ENCODE measurements around the gene SYT14.
"Not testable (repeated sequence)": the region's sequence is repeated elsewhere in the genome, so short reads cannot be mapped to it uniquely, and the experiment has no call there.

SYT14 gene

GRCh38 chr1:209911746-209912145, 26.3 kb upstream of the SYT14 start:
- Histone ChIP-seq H3K4me3 (ENCODE audit: control insufficient read depth in 1 of 7, extremely low read depth in 1 of 7, insufficient read depth in 4 of 7, low read depth in 2 of 7, low read length in 6 of 7) (no peak overlapping the region), H3K27ac (ENCODE audit: insufficient read depth in 1 of 2, low read depth in 1 of 2, low read length in 2 of 2, poor library complexity in 1 of 2, severe bottlenecking in 2 of 2) (no peak overlapping the region), H3K36me3 (ENCODE audit: control insufficient read depth in 4 of 4, insufficient read depth in 4 of 4, low read length in 3 of 4) (no peaks in the 10 kb centered on the region), H3K27me3 (replicated peaks in 2 of 5; ENCODE audit: control insufficient read depth in 4 of 5, insufficient read depth in 5 of 5, low read length in 4 of 5) (peaks cover 0 to 3% (median 0%) of the 10 kb centered on the region in 5 experiments), H3K4me1 (ENCODE audit: control extremely low read depth in 1 of 4, control insufficient read depth in 4 of 4, insufficient read depth in 4 of 4, low read length in 3 of 4) (no peaks in the 10 kb centered on the region), H3K9me3 (ENCODE audit: control extremely low read depth in 1 of 5, control insufficient read depth in 4 of 5, insufficient read depth in 2 of 5, low read depth in 1 of 5, low read length in 4 of 5) (peaks cover 0 to 13% (median 2%) of the 10 kb centered on the region in 5 experiments)
- WGBS (ENCODE audit: insufficient coverage): no CpG with 5 or more reads among the region's 3 CpGs
- POLR2A ChIA-PET: no interaction called here
- no peak for DNase-seq
- CTCF ChIA-PET: interaction anchor here (1.7 kb wide), 1 partner anchor 14 kb away, joined by 5 read pairs; no protein-coding TSS in a partner anchor

GRCh38 chr1:209912306-209912705, 25.7 kb upstream of the SYT14 start:
- no peaks in the 10 kb centered on the region for H3K36me3 ChIP-seq (ENCODE audit: control insufficient read depth in 4 of 4, insufficient read depth in 4 of 4, low read length in 3 of 4)
- ChIA-PET POLR2A (no interaction called here), CTCF (interaction anchor here (1.3 to 1.7 kb wide), 2 partner anchors 12 to 14 kb away, joined by 3 to 5 read pairs; no protein-coding TSS in a partner anchor)
- peaks cover 0 to 11% (median 2%) of the 10 kb centered on the region in 5 experiments for H3K9me3 ChIP-seq (ENCODE audit: control extremely low read depth in 1 of 5, control insufficient read depth in 4 of 5, insufficient read depth in 2 of 5, low read depth in 1 of 5, low read length in 4 of 5)
- WGBS (ENCODE audit: insufficient coverage): 88% methylated on average over 2 of the region's 2 CpGs
- no peak for DNase-seq
- H3K4me3 ChIP-seq (ENCODE audit: control insufficient read depth in 1 of 7, extremely low read depth in 1 of 7, insufficient read depth in 4 of 7, low read depth in 2 of 7, low read length in 6 of 7): no peak overlapping the region
- H3K27ac ChIP-seq (ENCODE audit: insufficient read depth in 1 of 2, low read depth in 1 of 2, low read length in 2 of 2, poor library complexity in 1 of 2, severe bottlenecking in 2 of 2): no peak overlapping the region
- peaks cover 0 to 3% (median 0%) of the 10 kb centered on the region in 5 experiments for H3K27me3 ChIP-seq (replicated peaks in 2 of 5; ENCODE audit: control insufficient read depth in 4 of 5, insufficient read depth in 5 of 5, low read length in 4 of 5)
- no peaks in the 10 kb centered on the region for H3K4me1 ChIP-seq (ENCODE audit: control extremely low read depth in 1 of 4, control insufficient read depth in 4 of 4, insufficient read depth in 4 of 4, low read length in 3 of 4)

DNA sequence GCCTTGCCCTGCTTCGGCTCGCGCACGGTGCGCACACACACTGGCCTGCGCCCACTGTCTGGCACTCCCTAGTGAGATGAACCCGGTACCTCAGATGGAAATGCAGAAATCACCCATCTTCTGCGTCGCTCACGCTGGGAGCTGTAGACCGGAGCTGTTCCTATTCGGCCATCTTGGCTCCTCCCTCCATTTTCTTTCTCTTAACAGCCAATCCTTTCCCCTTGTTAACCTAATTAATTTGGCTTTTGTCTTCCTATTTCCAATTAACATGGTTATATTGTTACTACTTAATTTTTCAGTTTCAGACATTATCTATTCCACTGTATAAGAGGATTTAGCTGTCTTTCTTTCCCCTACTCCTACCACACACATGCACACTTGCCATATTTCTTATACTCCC, 18.4 kb upstream of the SYT14 start:
- DNase-seq; H3K36me3 ChIP-seq (ENCODE audit: control insufficient read depth in 4 of 4, insufficient read depth in 4 of 4, low read length in 3 of 4); H3K27ac ChIP-seq (ENCODE audit: insufficient read depth in 1 of 2, low read depth in 1 of 2, low read length in 2 of 2, poor library complexity in 1 of 2, severe bottlenecking in 2 of 2); H3K4me3 ChIP-seq (ENCODE audit: control insufficient read depth in 1 of 7, extremely low read depth in 1 of 7, insufficient read depth in 4 of 7, low read depth in 2 of 7, low read length in 6 of 7); H3K4me1 ChIP-seq (ENCODE audit: control extremely low read depth in 1 of 4, control insufficient read depth in 4 of 4, insufficient read depth in 4 of 4, low read length in 3 of 4); H3K9me3 ChIP-seq (ENCODE audit: control extremely low read depth in 1 of 5, control insufficient read depth in 4 of 5, insufficient read depth in 2 of 5, low read depth in 1 of 5, low read length in 4 of 5); H3K27me3 ChIP-seq (replicated peaks in 2 of 5; ENCODE audit: control insufficient read depth in 4 of 5, insufficient read depth in 5 of 5, low read length in 4 of 5); POLR2A ChIA-PET: not testable (repeated sequence)
- WGBS (ENCODE audit: insufficient coverage): 100% methylated on average over 1 of the region's 12 CpGs
- CTCF ChIA-PET: interaction anchor here (1.1 kb wide), 1 partner anchor 10 kb away, joined by 3 read pairs; no protein-coding TSS in a partner anchor

GRCh38 chr1:209920844-209921243, 17.2 kb upstream of the SYT14 start:
- no CpG with 5 or more reads among the region's 1 CpG for WGBS (ENCODE audit: insufficient coverage)
- no peaks in the 10 kb centered on the region for H3K36me3 ChIP-seq (ENCODE audit: control insufficient read depth in 4 of 4, insufficient read depth in 4 of 4, low read length in 3 of 4)
- H3K27me3 ChIP-seq (replicated peaks in 2 of 5; ENCODE audit: control insufficient read depth in 4 of 5, insufficient read depth in 5 of 5, low read length in 4 of 5): peaks cover 0 to 7% (median 3%) of the 10 kb centered on the region in 5 experiments
- H3K27ac ChIP-seq (ENCODE audit: insufficient read depth in 1 of 2, low read depth in 1 of 2, low read length in 2 of 2, poor library complexity in 1 of 2, severe bottlenecking in 2 of 2): no peak overlapping the region
- no peak for DNase-seq
- no peaks in the 10 kb centered on the region for H3K4me1 ChIP-seq (ENCODE audit: control extremely low read depth in 1 of 4, control insufficient read depth in 4 of 4, insufficient read depth in 4 of 4, low read length in 3 of 4)
- H3K4me3 ChIP-seq (ENCODE audit: control insufficient read depth in 1 of 7, extremely low read depth in 1 of 7, insufficient read depth in 4 of 7, low read depth in 2 of 7, low read length in 6 of 7): no peak overlapping the region
- H3K9me3 ChIP-seq (ENCODE audit: control extremely low read depth in 1 of 5, control insufficient read depth in 4 of 5, insufficient read depth in 2 of 5, low read depth in 1 of 5, low read length in 4 of 5): no peaks in the 10 kb centered on the region
- CTCF ChIA-PET: interaction anchor here (1.3 kb wide), 1 partner anchor 61 kb away, joined by 3 read pairs; no protein-coding TSS in a partner anchor
- POLR2A ChIA-PET: no interaction called here

GRCh38 chr1:209924390-209924789, 13.6 kb upstream of the SYT14 start:
- no peaks in the 10 kb centered on the region for H3K9me3 ChIP-seq (ENCODE audit: control extremely low read depth in 1 of 5, control insufficient read depth in 4 of 5, insufficient read depth in 2 of 5, low read depth in 1 of 5, low read length in 4 of 5)
- CTCF ChIA-PET: no interaction called here
- H3K36me3 ChIP-seq (ENCODE audit: control insufficient read depth in 4 of 4, insufficient read depth in 4 of 4, low read length in 3 of 4): no peaks in the 10 kb centered on the region
- no peak overlapping the region for H3K27ac ChIP-seq (ENCODE audit: insufficient read depth in 1 of 2, low read depth in 1 of 2, low read length in 2 of 2, poor library complexity in 1 of 2, severe bottlenecking in 2 of 2)
- DNase-seq: no peak
- no peak overlapping the region for H3K4me3 ChIP-seq (ENCODE audit: control insufficient read depth in 1 of 7, extremely low read depth in 1 of 7, insufficient read depth in 4 of 7, low read depth in 2 of 7, low read length in 6 of 7)
- no peaks in the 10 kb centered on the region for H3K4me1 ChIP-seq (ENCODE audit: control extremely low read depth in 1 of 4, control insufficient read depth in 4 of 4, insufficient read depth in 4 of 4, low read length in 3 of 4)
- H3K27me3 ChIP-seq (replicated peaks in 2 of 5; ENCODE audit: control insufficient read depth in 4 of 5, insufficient read depth in 5 of 5, low read length in 4 of 5): peaks cover 0 to 7% (median 3%) of the 10 kb centered on the region in 5 experiments
- POLR2A ChIA-PET: no interaction called here

GRCh38 chr1:209926045-209926444, 12.0 kb upstream of the SYT14 start:
- no peak overlapping the region for H3K4me3 ChIP-seq (ENCODE audit: control insufficient read depth in 1 of 7, extremely low read depth in 1 of 7, insufficient read depth in 4 of 7, low read depth in 2 of 7, low read length in 6 of 7)
- ChIA-PET POLR2A (interaction anchor here (0.6 kb wide), 1 partner anchor 18 kb away, joined by 3 read pairs; no protein-coding TSS in a partner anchor), CTCF (interaction anchor here (0.6 kb wide), 2 partner anchors 43 to 730 kb away, joined by 3 read pairs; no protein-coding TSS in a partner anchor)
- peaks cover 0 to 7% (median 3%) of the 10 kb centered on the region in 5 experiments for H3K27me3 ChIP-seq (replicated peaks in 2 of 5; ENCODE audit: control insufficient read depth in 4 of 5, insufficient read depth in 5 of 5, low read length in 4 of 5)
- H3K36me3 ChIP-seq (ENCODE audit: control insufficient read depth in 4 of 4, insufficient read depth in 4 of 4, low read length in 3 of 4): no peaks in the 10 kb centered on the region
- DNase-seq: peak; percentile 40 to 74 (median 66)
- H3K9me3 ChIP-seq (ENCODE audit: control extremely low read depth in 1 of 5, control insufficient read depth in 4 of 5, insufficient read depth in 2 of 5, low read depth in 1 of 5, low read length in 4 of 5): no peaks in the 10 kb centered on the region
- WGBS (ENCODE audit: insufficient coverage): 0% methylated on average over 2 of the region's 3 CpGs
- no peak overlapping the region for H3K27ac ChIP-seq (ENCODE audit: insufficient read depth in 1 of 2, low read depth in 1 of 2, low read length in 2 of 2, poor library complexity in 1 of 2, severe bottlenecking in 2 of 2)
- peaks cover 0 to 1% (median 0%) of the 10 kb centered on the region in 4 experiments for H3K4me1 ChIP-seq (ENCODE audit: control extremely low read depth in 1 of 4, control insufficient read depth in 4 of 4, insufficient read depth in 4 of 4, low read length in 3 of 4)

- POLR2A ChIA-PET: no interaction called here
- no peak overlapping the region for H3K4me3 ChIP-seq (ENCODE audit: control insufficient read depth in 1 of 7, extremely low read depth in 1 of 7, insufficient read depth in 4 of 7, low read depth in 2 of 7, low read length in 6 of 7)
Observed at GRCh38 chr1:209927466-209927865, 10.6 kb upstream of the SYT14 start.

More at GRCh38 chr1:209927466-209927865, 10.6 kb upstream of the SYT14 start:
- CTCF ChIA-PET: no interaction called here
- peaks cover 0 to 9% (median 0%) of the 10 kb centered on the region in 4 experiments for H3K4me1 ChIP-seq (ENCODE audit: control extremely low read depth in 1 of 4, control insufficient read depth in 4 of 4, insufficient read depth in 4 of 4, low read length in 3 of 4)
- H3K27ac ChIP-seq (ENCODE audit: insufficient read depth in 1 of 2, low read depth in 1 of 2, low read length in 2 of 2, poor library complexity in 1 of 2, severe bottlenecking in 2 of 2): no peak overlapping the region
- H3K9me3 ChIP-seq (ENCODE audit: control extremely low read depth in 1 of 5, control insufficient read depth in 4 of 5, insufficient read depth in 2 of 5, low read depth in 1 of 5, low read length in 4 of 5): no peaks in the 10 kb centered on the region
- H3K36me3 ChIP-seq (ENCODE audit: control insufficient read depth in 4 of 4, insufficient read depth in 4 of 4, low read length in 3 of 4): no peaks in the 10 kb centered on the region
- H3K27me3 ChIP-seq (replicated peaks in 2 of 5; ENCODE audit: control insufficient read depth in 4 of 5, insufficient read depth in 5 of 5, low read length in 4 of 5): peaks cover 0 to 7% (median 3%) of the 10 kb centered on the region in 5 experiments
- no peak for DNase-seq
